Measurements from ENCODE around the gene FTO. TPM values are rescaled to one million over a fixed set of nuclear protein-coding genes. Genes with fewer than 3 reads are reported as not detected.
A peak's percentile ranks its signal among the peaks of the same experiment; 100 is the strongest.

FTO gene
- total and polyA plus RNA-seq, 2 of the 13 experiments (the other 11 are each of a cell fraction or from before 2014, with no cell fraction given): 41.6 to 55.8 TPM

DNA sequence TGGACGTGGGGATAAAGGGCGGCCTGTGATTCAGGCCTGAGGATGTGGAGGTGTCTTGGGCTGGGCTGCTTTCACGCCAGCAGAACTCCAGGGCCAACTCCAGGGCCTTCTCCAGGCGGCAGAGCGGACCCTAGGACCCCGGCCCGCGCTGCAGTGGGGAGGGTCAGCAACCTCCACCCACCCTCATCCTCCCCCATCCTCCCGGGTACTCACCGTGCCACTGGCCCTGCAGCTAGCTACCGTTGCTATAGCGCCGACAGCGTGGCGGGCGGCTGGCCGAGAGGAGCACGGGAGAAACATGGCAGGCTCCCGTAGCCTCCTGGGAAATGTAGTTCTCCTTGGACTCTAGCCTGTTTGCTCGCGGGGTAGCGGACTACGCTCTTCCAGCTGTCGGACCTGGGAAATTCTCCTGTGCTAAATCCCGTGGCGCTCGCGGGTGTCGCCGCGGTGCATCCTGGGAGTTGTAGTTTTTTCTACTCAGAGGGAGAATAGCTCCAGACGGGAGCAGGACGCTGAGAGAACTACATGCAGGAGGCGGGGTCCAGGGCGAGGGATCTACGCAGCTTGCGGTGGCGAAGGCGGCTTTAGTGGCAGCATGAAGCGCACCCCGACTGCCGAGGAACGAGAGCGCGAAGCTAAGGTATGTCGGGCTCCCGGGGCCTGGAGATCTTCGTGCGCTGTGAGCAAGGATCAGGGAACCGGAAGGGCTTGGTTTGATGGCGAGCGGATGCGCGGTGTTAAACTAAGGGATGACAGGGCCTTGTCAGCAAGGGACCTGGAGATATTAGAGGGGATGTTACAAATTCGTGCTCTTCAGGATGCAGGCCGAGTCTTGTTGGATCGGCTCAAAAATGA is at the start of gene FTO, which contains the start of gene RPGRIP1L (continued):
- TF ChIP-seq THAP11 (CRISPR knock-in tag; IDR thresholded peaks at IDR 0.05) (peak; percentile 100), HDAC1 (CRISPR knock-in tag; IDR thresholded peaks at IDR 0.05) (peak; percentile 95), RBM39 (IDR thresholded peaks at IDR 0.05; ENCODE audit: low read depth, low read length, poor library complexity, severe bottlenecking) (peak; percentile 93), RFX3 (CRISPR knock-in tag; IDR thresholded peaks at IDR 0.05) (peak; percentile 93), HINFP (CRISPR knock-in tag; IDR thresholded peaks at IDR 0.05; ENCODE audit: low read depth) (peak; percentile 89), UBTF (CRISPR knock-in tag; IDR thresholded peaks at IDR 0.05) (peak; percentile 31), ZNF703 (CRISPR knock-in tag; IDR thresholded peaks at IDR 0.05; ENCODE audit: borderline replicate concordance) (no peak), ELF4 (CRISPR knock-in tag; IDR thresholded peaks at IDR 0.05; ENCODE audit: borderline replicate concordance) (peak; percentile 47; the same call in 1 of the 2 replicates), YY1 (IDR thresholded peaks at IDR 0.05; ENCODE audit: insufficient read depth, insufficient replicate concordance, low read depth, low read length) (peak; percentile 99), TEF (CRISPR knock-in tag; IDR thresholded peaks at IDR 0.05) (0 out of 2 replicates have a peak, but pooled peaks have one; percentile 55), CBX2 (IDR thresholded peaks at IDR 0.05; ENCODE audit: low read depth, low read length) (no peak), CBX2 (CRISPR knock-in tag; IDR thresholded peaks at IDR 0.05; ENCODE audit: low read depth) (no peak), PHF20 (CRISPR knock-in tag; IDR thresholded peaks at IDR 0.05) (peak; percentile 82; the same call in 1 of the 2 replicates), HNRNPK (IDR thresholded peaks at IDR 0.05; ENCODE audit: low read depth, low read length, poor library complexity, severe bottlenecking) (peak; percentile 42), ASH2L (IDR thresholded peaks at IDR 0.05; ENCODE audit: insufficient read length, low read depth, low read length) (peak; percentile 95), KDM1A (CRISPR knock-in tag; IDR thresholded peaks at IDR 0.05) (peak; percentile 4; the same call in 1 of the 2 replicates), ZNF546 (CRISPR knock-in tag; conservative IDR thresholded peaks at IDR 0.05) (peak; percentile 73; the same call in 1 of the 2 replicates)
- TF ChIP-seq, protein P1, sequence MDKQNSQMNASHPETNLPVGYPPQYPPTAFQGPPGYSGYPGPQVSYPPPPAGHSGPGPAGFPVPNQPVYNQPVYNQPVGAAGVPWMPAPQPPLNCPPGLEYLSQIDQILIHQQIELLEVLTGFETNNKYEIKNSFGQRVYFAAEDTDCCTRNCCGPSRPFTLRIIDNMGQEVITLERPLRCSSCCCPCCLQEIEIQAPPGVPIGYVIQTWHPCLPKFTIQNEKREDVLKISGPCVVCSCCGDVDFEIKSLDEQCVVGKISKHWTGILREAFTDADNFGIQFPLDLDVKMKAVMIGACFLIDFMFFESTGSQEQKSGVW (CRISPR knock-in tag; IDR thresholded peaks at IDR 0.05; ENCODE audit: borderline replicate concordance): no peak
- TF ChIP-seq, protein P2, sequence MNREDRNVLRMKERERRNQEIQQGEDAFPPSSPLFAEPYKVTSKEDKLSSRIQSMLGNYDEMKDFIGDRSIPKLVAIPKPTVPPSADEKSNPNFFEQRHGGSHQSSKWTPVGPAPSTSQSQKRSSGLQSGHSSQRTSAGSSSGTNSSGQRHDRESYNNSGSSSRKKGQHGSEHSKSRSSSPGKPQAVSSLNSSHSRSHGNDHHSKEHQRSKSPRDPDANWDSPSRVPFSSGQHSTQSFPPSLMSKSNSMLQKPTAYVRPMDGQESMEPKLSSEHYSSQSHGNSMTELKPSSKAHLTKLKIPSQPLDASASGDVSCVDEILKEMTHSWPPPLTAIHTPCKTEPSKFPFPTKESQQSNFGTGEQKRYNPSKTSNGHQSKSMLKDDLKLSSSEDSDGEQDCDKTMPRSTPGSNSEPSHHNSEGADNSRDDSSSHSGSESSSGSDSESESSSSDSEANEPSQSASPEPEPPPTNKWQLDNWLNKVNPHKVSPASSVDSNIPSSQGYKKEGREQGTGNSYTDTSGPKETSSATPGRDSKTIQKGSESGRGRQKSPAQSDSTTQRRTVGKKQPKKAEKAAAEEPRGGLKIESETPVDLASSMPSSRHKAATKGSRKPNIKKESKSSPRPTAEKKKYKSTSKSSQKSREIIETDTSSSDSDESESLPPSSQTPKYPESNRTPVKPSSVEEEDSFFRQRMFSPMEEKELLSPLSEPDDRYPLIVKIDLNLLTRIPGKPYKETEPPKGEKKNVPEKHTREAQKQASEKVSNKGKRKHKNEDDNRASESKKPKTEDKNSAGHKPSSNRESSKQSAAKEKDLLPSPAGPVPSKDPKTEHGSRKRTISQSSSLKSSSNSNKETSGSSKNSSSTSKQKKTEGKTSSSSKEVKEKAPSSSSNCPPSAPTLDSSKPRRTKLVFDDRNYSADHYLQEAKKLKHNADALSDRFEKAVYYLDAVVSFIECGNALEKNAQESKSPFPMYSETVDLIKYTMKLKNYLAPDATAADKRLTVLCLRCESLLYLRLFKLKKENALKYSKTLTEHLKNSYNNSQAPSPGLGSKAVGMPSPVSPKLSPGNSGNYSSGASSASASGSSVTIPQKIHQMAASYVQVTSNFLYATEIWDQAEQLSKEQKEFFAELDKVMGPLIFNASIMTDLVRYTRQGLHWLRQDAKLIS (CRISPR knock-in tag; IDR thresholded peaks at IDR 0.05): no peak
